ENCODE measurements around the gene PNPLA5.
"Not testable (repeated sequence)": the region's sequence is repeated elsewhere in the genome, so short reads cannot be mapped to it uniquely, and the experiment has no call there.

PNPLA5 gene

GRCh38 chr22:43880541-43880991, 11.2 kb downstream of the PNPLA5 start:
- H3K4me1 ChIP-seq (ENCODE audit: control insufficient read depth, insufficient read depth, low read length, unreplicated experiment) = no peaks in the 10 kb centered on the region

GRCh38 chr22:43879901-43880540, 11.8 kb downstream of the PNPLA5 start:
- Histone ChIP-seq H3K27ac (ENCODE audit: low read depth, low read length) (no peak overlapping the region), H3K27me3 (ENCODE audit: insufficient read depth, low read length) (peaks cover 17% of the 10 kb centered on the region), H3K79me2 (ENCODE audit: control insufficient read depth, insufficient read depth, low read length, unreplicated experiment) (no peaks in the 10 kb centered on the region), H2AFZ (ENCODE audit: low read length, unreplicated experiment) (no peak overlapping the region), H3K36me3 (ENCODE audit: insufficient read depth, low read length) (no peaks in the 10 kb centered on the region), H3K4me3 (ENCODE audit: low read depth, low read length) (no peak overlapping the region), H3K4me1 (ENCODE audit: control insufficient read depth, insufficient read depth, low read length, unreplicated experiment) (no peaks in the 10 kb centered on the region)

More at GRCh38 chr22:43880541-43880991, 11.2 kb downstream of the PNPLA5 start:
- no peak overlapping the region for H2AFZ ChIP-seq (ENCODE audit: low read length, unreplicated experiment)
- no peak overlapping the region for H3K27ac ChIP-seq (ENCODE audit: low read depth, low read length)
- H3K4me3 ChIP-seq (ENCODE audit: low read depth, low read length) = no peak overlapping the region
- H3K36me3 ChIP-seq (ENCODE audit: insufficient read depth, low read length) = no peaks in the 10 kb centered on the region
- H3K79me2 ChIP-seq (ENCODE audit: control insufficient read depth, insufficient read depth, low read length, unreplicated experiment) = no peaks in the 10 kb centered on the region
- H3K27me3 ChIP-seq (ENCODE audit: insufficient read depth, low read length) = peaks cover 17% of the 10 kb centered on the region

- H3K36me3 ChIP-seq (ENCODE audit: insufficient read depth, low read length) = no peaks in the 10 kb centered on the region
- no peak overlapping the region for H2AFZ ChIP-seq (ENCODE audit: low read length, unreplicated experiment)
- H3K4me1 ChIP-seq (ENCODE audit: control insufficient read depth, insufficient read depth, low read length, unreplicated experiment) = no peaks in the 10 kb centered on the region
- H3K27me3 ChIP-seq (ENCODE audit: insufficient read depth, low read length) = peaks cover 17% of the 10 kb centered on the region
- no peaks in the 10 kb centered on the region for H3K79me2 ChIP-seq (ENCODE audit: control insufficient read depth, insufficient read depth, low read length, unreplicated experiment)
- H3K27ac ChIP-seq (ENCODE audit: low read depth, low read length) = no peak overlapping the region
- no peak overlapping the region for H3K4me3 ChIP-seq (ENCODE audit: low read depth, low read length)
Measured at GRCh38 chr22:43878831-43879550, 12.8 kb downstream of the PNPLA5 start.

GRCh38 chr22:43878079-43878795, 13.6 kb downstream of the PNPLA5 start:
- Histone ChIP-seq H3K4me1 (ENCODE audit: control insufficient read depth, insufficient read depth, low read length, unreplicated experiment) (no peaks in the 10 kb centered on the region), H3K36me3 (ENCODE audit: insufficient read depth, low read length) (no peaks in the 10 kb centered on the region), H3K27ac (ENCODE audit: low read depth, low read length) (no peak overlapping the region), H3K27me3 (ENCODE audit: insufficient read depth, low read length) (peaks cover 21% of the 10 kb centered on the region), H3K79me2 (ENCODE audit: control insufficient read depth, insufficient read depth, low read length, unreplicated experiment) (no peaks in the 10 kb centered on the region), H2AFZ (ENCODE audit: low read length, unreplicated experiment) (no peak overlapping the region), H3K4me3 (ENCODE audit: low read depth, low read length) (no peak overlapping the region)

- peaks cover 31% of the 10 kb centered on the region for H3K27me3 ChIP-seq (ENCODE audit: insufficient read depth, low read length)
- no peak overlapping the region for H3K27ac ChIP-seq (ENCODE audit: low read depth, low read length)
- no peaks in the 10 kb centered on the region for H3K36me3 ChIP-seq (ENCODE audit: insufficient read depth, low read length)
- H3K4me3 ChIP-seq (ENCODE audit: low read depth, low read length) = no peak overlapping the region
- no peak overlapping the region for H2AFZ ChIP-seq (ENCODE audit: low read length, unreplicated experiment)
- H3K79me2 ChIP-seq (ENCODE audit: control insufficient read depth, insufficient read depth, low read length, unreplicated experiment) = no peaks in the 10 kb centered on the region
- H3K4me1 ChIP-seq (ENCODE audit: control insufficient read depth, insufficient read depth, low read length, unreplicated experiment) = no peaks in the 10 kb centered on the region
Measured at GRCh38 chr22:43876866-43877509, 14.8 kb downstream of the PNPLA5 start.

- Histone ChIP-seq H3K36me3 (ENCODE audit: insufficient read depth, low read length) (no peaks in the 10 kb centered on the region), H3K4me1 (ENCODE audit: control insufficient read depth, insufficient read depth, low read length, unreplicated experiment) (no peaks in the 10 kb centered on the region), H2AFZ (ENCODE audit: low read length, unreplicated experiment) (no peak overlapping the region), H3K27me3 (ENCODE audit: insufficient read depth, low read length) (peaks cover 28% of the 10 kb centered on the region), H3K79me2 (ENCODE audit: control insufficient read depth, insufficient read depth, low read length, unreplicated experiment) (no peaks in the 10 kb centered on the region), H3K4me3 (ENCODE audit: low read depth, low read length) (no peak overlapping the region), H3K27ac (ENCODE audit: low read depth, low read length) (no peak overlapping the region)
Measured at GRCh38 chr22:43869799-43870198, 22.0 kb downstream of the PNPLA5 start.

GRCh38 chr22:43869001-43869400, 22.8 kb downstream of the PNPLA5 start:
- not testable (repeated sequence) for H2AFZ ChIP-seq (ENCODE audit: low read length, unreplicated experiment); H3K27ac ChIP-seq (ENCODE audit: low read depth, low read length); H3K36me3 ChIP-seq (ENCODE audit: insufficient read depth, low read length); H3K4me3 ChIP-seq (ENCODE audit: low read depth, low read length); H3K4me1 ChIP-seq (ENCODE audit: control insufficient read depth, insufficient read depth, low read length, unreplicated experiment); H3K79me2 ChIP-seq (ENCODE audit: control insufficient read depth, insufficient read depth, low read length, unreplicated experiment)
- H3K27me3 ChIP-seq (ENCODE audit: insufficient read depth, low read length) = peaks cover 31% of the 10 kb centered on the region

- H3K27ac ChIP-seq (ENCODE audit: low read depth, low read length) = no peak overlapping the region
- no peak overlapping the region for H2AFZ ChIP-seq (ENCODE audit: low read length, unreplicated experiment)
- H3K27me3 ChIP-seq (ENCODE audit: insufficient read depth, low read length) = peaks cover 25% of the 10 kb centered on the region
- H3K4me3 ChIP-seq (ENCODE audit: low read depth, low read length) = no peak overlapping the region
- H3K4me1 ChIP-seq (ENCODE audit: control insufficient read depth, insufficient read depth, low read length, unreplicated experiment) = no peaks in the 10 kb centered on the region
- H3K79me2 ChIP-seq (ENCODE audit: control insufficient read depth, insufficient read depth, low read length, unreplicated experiment) = no peaks in the 10 kb centered on the region
- no peaks in the 10 kb centered on the region for H3K36me3 ChIP-seq (ENCODE audit: insufficient read depth, low read length)
Measured at GRCh38 chr22:43867839-43868635, 23.8 kb downstream of the PNPLA5 start.

GRCh38 chr22:43862882-43863202, 29.0 kb downstream of the PNPLA5 start:
- H3K27me3 ChIP-seq (ENCODE audit: insufficient read depth, low read length) = peaks cover 13% of the 10 kb centered on the region; the same call in 1 of the 2 replicates
- peaks cover 29% of the 10 kb centered on the region for H3K79me2 ChIP-seq (ENCODE audit: control insufficient read depth, insufficient read depth, low read length, unreplicated experiment)
- H2AFZ ChIP-seq (ENCODE audit: low read length, unreplicated experiment) = no peak overlapping the region
- peak overlapping the region; percentile 71 for H3K4me3 ChIP-seq (ENCODE audit: low read depth, low read length)
- H3K27ac ChIP-seq (ENCODE audit: low read depth, low read length) = no peak overlapping the region
- no peaks in the 10 kb centered on the region for H3K36me3 ChIP-seq (ENCODE audit: insufficient read depth, low read length)
- H3K4me1 ChIP-seq (ENCODE audit: control insufficient read depth, insufficient read depth, low read length, unreplicated experiment) = no peaks in the 10 kb centered on the region

Data from ACC112 (cell line).